WTC11 (cell line): Measurements from ENCODE around the gene PPA2.

Experiments used
- AR ChIP-seq: fragments of 250-450 bp; sonication (Bioruptor Pico); IDR thresholded peaks from 2 replicates; pipeline ENCODE4 v1.9.0; 2021; ENCODE audit warnings: mild to moderate bottlenecking
- ATF3 ChIP-seq: sonication (generic); formaldehyde crosslinking; conservative IDR thresholded peaks from 2 replicates; pipeline ENCODE4 v1.8.1; 2022; ENCODE audit warnings: mild to moderate bottlenecking, missing genetic modification reagents
- CBFB ChIP-seq: sonication (generic); formaldehyde crosslinking; IDR thresholded peaks from 2 replicates; pipeline ENCODE4 v1.8.1; 2022; ENCODE audit warnings: mild to moderate bottlenecking, low read depth, missing genetic modification reagents
- CREM ChIP-seq: sonication (generic); formaldehyde crosslinking; IDR thresholded peaks from 2 replicates; pipeline ENCODE4 v1.8.1; 2022; ENCODE audit warnings: mild to moderate bottlenecking, missing genetic modification reagents, moderate library complexity
- MAX ChIP-seq: sonication (generic); formaldehyde crosslinking; IDR thresholded peaks from 2 replicates; pipeline ENCODE4 v1.8.0; 2022; ENCODE audit warnings: mild to moderate bottlenecking, missing genetic modification reagents
- PREB ChIP-seq: sonication (generic); formaldehyde crosslinking; IDR thresholded peaks from 2 replicates; pipeline ENCODE4 v1.8.1; 2022; ENCODE audit warnings: mild to moderate bottlenecking, missing genetic modification reagents, moderate library complexity, borderline replicate concordance
- TEAD4 ChIP-seq: sonication (generic); formaldehyde crosslinking; IDR thresholded peaks from 2 replicates; pipeline ENCODE4 v1.8.0; 2022; ENCODE audit warnings: mild to moderate bottlenecking, missing genetic modification reagents
- USF2 ChIP-seq: sonication (generic); formaldehyde crosslinking; IDR thresholded peaks from 2 replicates; pipeline ENCODE4 v1.8.1; 2023; ENCODE audit warnings: mild to moderate bottlenecking, missing genetic modification reagents, moderate library complexity
- ZNF121 ChIP-seq: sonication (generic); formaldehyde crosslinking; IDR thresholded peaks from 2 replicates; pipeline ENCODE4 v1.8.0; 2023; ENCODE audit warnings: missing genetic modification reagents
- TF ChIP-seq, protein P1 (sequence below): fragments of 200-600 bp; IDR thresholded peaks from 2 replicates; pipeline ENCODE4 v1.8.0; 2022; ENCODE audit warnings: antibody characterized with exemption
- TF ChIP-seq, protein P2 (sequence below): sonication (generic); formaldehyde crosslinking; IDR thresholded peaks from 2 replicates; pipeline ENCODE4 v1.8.1; 2023; ENCODE audit warnings: mild to moderate bottlenecking, missing genetic modification reagents, moderate library complexity

DNA sequence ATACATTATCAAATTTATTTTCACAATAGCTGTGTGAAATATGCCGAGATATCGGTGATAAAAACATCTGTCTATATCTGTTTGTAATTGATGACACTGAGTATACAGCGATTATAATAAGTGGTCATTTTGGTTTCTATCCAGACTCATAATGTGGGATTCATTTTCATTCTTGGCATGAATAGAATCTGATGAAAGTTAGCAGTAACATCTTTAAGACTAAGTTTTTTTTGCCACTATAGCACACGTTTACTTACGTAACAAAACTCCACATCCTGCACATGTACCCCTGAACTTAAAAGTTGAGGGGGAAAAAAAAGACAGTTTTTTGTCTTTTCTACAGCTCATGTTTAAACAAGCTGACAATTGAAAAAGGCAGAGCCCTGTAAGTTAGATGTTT is 86.4 kb downstream of the PPA2 start:
- TF ChIP-seq TEAD4 (CRISPR knock-in tag), result no peak
- TF ChIP-seq ZNF121 (CRISPR knock-in tag), result no peak
- TF ChIP-seq, protein P1, sequence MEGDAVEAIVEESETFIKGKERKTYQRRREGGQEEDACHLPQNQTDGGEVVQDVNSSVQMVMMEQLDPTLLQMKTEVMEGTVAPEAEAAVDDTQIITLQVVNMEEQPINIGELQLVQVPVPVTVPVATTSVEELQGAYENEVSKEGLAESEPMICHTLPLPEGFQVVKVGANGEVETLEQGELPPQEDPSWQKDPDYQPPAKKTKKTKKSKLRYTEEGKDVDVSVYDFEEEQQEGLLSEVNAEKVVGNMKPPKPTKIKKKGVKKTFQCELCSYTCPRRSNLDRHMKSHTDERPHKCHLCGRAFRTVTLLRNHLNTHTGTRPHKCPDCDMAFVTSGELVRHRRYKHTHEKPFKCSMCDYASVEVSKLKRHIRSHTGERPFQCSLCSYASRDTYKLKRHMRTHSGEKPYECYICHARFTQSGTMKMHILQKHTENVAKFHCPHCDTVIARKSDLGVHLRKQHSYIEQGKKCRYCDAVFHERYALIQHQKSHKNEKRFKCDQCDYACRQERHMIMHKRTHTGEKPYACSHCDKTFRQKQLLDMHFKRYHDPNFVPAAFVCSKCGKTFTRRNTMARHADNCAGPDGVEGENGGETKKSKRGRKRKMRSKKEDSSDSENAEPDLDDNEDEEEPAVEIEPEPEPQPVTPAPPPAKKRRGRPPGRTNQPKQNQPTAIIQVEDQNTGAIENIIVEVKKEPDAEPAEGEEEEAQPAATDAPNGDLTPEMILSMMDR, result no peak
- no peak for TF ChIP-seq USF2
- TF ChIP-seq AR (CRISPR knock-in tag), result no peak
- TF ChIP-seq, protein P2, sequence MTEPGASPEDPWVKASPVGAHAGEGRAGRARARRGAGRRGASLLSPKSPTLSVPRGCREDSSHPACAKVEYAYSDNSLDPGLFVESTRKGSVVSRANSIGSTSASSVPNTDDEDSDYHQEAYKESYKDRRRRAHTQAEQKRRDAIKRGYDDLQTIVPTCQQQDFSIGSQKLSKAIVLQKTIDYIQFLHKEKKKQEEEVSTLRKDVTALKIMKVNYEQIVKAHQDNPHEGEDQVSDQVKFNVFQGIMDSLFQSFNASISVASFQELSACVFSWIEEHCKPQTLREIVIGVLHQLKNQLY (CRISPR knock-in tag), result no peak
- no peak for TF ChIP-seq CREM (CRISPR knock-in tag)
- no peak for TF ChIP-seq CBFB (CRISPR knock-in tag)
- no peak for TF ChIP-seq MAX (CRISPR knock-in tag)
- no peak for TF ChIP-seq ATF3 (CRISPR knock-in tag)
- no peak for TF ChIP-seq PREB (CRISPR knock-in tag)
